Measurements from ENCODE around the gene CYP2S1.

- peak; percentile 10 for TF ChIP-seq POLR2AphosphoS5 (IDR thresholded peaks at IDR 0.05)
- no peak for TF ChIP-seq CTCF (IDR thresholded peaks at IDR 0.05)
- TF ChIP-seq POLR2A (IDR thresholded peaks at IDR 0.05), result no peak
These were observed 32.4 kb downstream of the CYP2S1 start for GRCh38 chr19:41225238-41226052.

Data from prostate gland (tissue), 2 donors.